Iris pigment epithelial cell (primary cell): Measurements from ENCODE around the gene ANKIB1.
A peak's percentile ranks its signal among the peaks of the same experiment; 100 is the strongest.
"Not testable (repeated sequence)": the region's sequence is repeated elsewhere in the genome, so short reads cannot be mapped to it uniquely, and the experiment has no call there.

Experiments
- DNase-seq: peaks from one replicate; pipeline ENCODE4 v3.0.0-alpha.2; 2011; ENCODE audit warnings: low read depth

The ANKIB1 gene

GRCh38 chr7:92332782-92333181, 87.0 kb downstream of the ANKIB1 start:
- no peak for DNase-seq

GRCh38 chr7:92333866-92334265, 88.1 kb downstream of the ANKIB1 start:
- DNase-seq = no peak

- DNase-seq = no peak
These were observed 89.8 kb downstream of the ANKIB1 start for GRCh38 chr7:92335574-92335973.

- DNase-seq = no peak
These were observed 91.0 kb downstream of the ANKIB1 start for GRCh38 chr7:92336662-92337340.

- DNase-seq = no peak
These were observed 94.2 kb downstream of the ANKIB1 start for GRCh38 chr7:92340016-92340415.

- peak; percentile 37 for DNase-seq
These were observed 97.9 kb downstream of the ANKIB1 start for GRCh38 chr7:92343714-92344113.

- DNase-seq = no peak
These were observed 106.2 kb downstream of the ANKIB1 start for GRCh38 chr7:92352009-92352408.

GRCh38 chr7:92354214-92354613, 108.4 kb downstream of the ANKIB1 start:
- DNase-seq = no peak

- no peak for DNase-seq
These were observed 110.6 kb downstream of the ANKIB1 start for GRCh38 chr7:92356406-92356805.

- DNase-seq = no peak
These were observed 111.5 kb downstream of the ANKIB1 start for GRCh38 chr7:92357260-92357659.

- not testable (repeated sequence) for DNase-seq
These were observed 113.4 kb downstream of the ANKIB1 start for GRCh38 chr7:92359179-92359578.

GRCh38 chr7:92359801-92360200, 114.0 kb downstream of the ANKIB1 start:
- DNase-seq = peak; percentile 30

- DNase-seq = peak; percentile 38
These were observed 114.6 kb downstream of the ANKIB1 start for GRCh38 chr7:92360387-92360786.

- DNase-seq = no peak
These were observed 116.4 kb downstream of the ANKIB1 start for GRCh38 chr7:92362131-92362530.

- peak; percentile 25 for DNase-seq
These were observed 121.0 kb downstream of the ANKIB1 start for GRCh38 chr7:92366730-92367129.

GRCh38 chr7:92368741-92369140, 123.0 kb downstream of the ANKIB1 start:
- DNase-seq = no peak

GRCh38 chr7:92375013-92375412, 129.2 kb downstream of the ANKIB1 start:
- peak; percentile 45 for DNase-seq

- DNase-seq = no peak
These were observed 145.3 kb downstream of the ANKIB1 start for GRCh38 chr7:92391071-92391470.

- no peak for DNase-seq
These were observed 151.8 kb downstream of the ANKIB1 start for GRCh38 chr7:92397542-92397941.

- no peak for DNase-seq
These were observed 154.2 kb downstream of the ANKIB1 start for GRCh38 chr7:92400013-92400412.

GRCh38 chr7:92402920-92403759, 157.4 kb downstream of the ANKIB1 start:
- peak; percentile 83 for DNase-seq

- DNase-seq = no peak
These were observed 157.9 kb downstream of the ANKIB1 start for GRCh38 chr7:92403760-92404074.

- no peak for DNase-seq
These were observed 158.4 kb downstream of the ANKIB1 start for GRCh38 chr7:92404170-92404614.

- DNase-seq = no peak
These were observed 163.6 kb downstream of the ANKIB1 start for GRCh38 chr7:92409357-92409756.
